Endodermal cell (in vitro differentiated cells): ENCODE data around the gene IRF2BPL. TPM values are rescaled to one million over a fixed set of nuclear protein-coding genes. Genes with fewer than 3 reads are reported as not detected.

Experiments used
- DNase-seq: peaks from one replicate; pipeline ENCODE4 v3.0.0-alpha.2; 2017
- H3K27ac ChIP-seq: 2 replicates; pipeline ENCODE4 v1.5.1; 2013; ENCODE audit warnings: mild to moderate bottlenecking, low read depth, low read length, moderate library complexity
- H3K27me3 ChIP-seq: 2 replicates; pipeline ENCODE4 v1.6.1; 2013; ENCODE audit warnings: mild to moderate bottlenecking, low read length, moderate library complexity; ENCODE audit not compliant: insufficient read depth, control insufficient read depth, poor library complexity, severe bottlenecking
- H3K36me3 ChIP-seq: 2 replicates; pipeline ENCODE4 v1.7.0; 2013; ENCODE audit warnings: mild to moderate bottlenecking, low read length, moderate library complexity; ENCODE audit not compliant: control insufficient read depth, insufficient read depth
- H3K4me1 ChIP-seq: one replicate; pipeline ENCODE4 v1.7.0; 2013; ENCODE audit warnings: low read length; ENCODE audit not compliant: control insufficient read depth, insufficient read depth
- H3K4me3 ChIP-seq: 2 replicates; pipeline ENCODE4 v1.5.1; 2013; ENCODE audit warnings: mild to moderate bottlenecking, low read length, moderate library complexity
- H3K9ac ChIP-seq: 2 replicates; pipeline ENCODE4 v1.6.1; 2013; ENCODE audit warnings: mild to moderate bottlenecking, low read length, moderate library complexity; ENCODE audit not compliant: poor library complexity, severe bottlenecking; ENCODE audit errors: extremely low read depth
- H3K9me3 ChIP-seq: 2 replicates; pipeline ENCODE4 v1.6.1; 2013; ENCODE audit warnings: mild to moderate bottlenecking, low read length, moderate library complexity; ENCODE audit not compliant: control insufficient read depth
- H3K27ac Mint-ChIP-seq: 2 replicates; pipeline ENCODE4 v1.8.0; 2020; ENCODE audit warnings: mixed read lengths
- H3K27me3 Mint-ChIP-seq: 2 replicates; pipeline ENCODE4 v1.8.0; 2021; ENCODE audit warnings: mild to moderate bottlenecking, mixed read lengths; ENCODE audit not compliant: insufficient read depth
- H3K36me3 Mint-ChIP-seq: 2 replicates; pipeline ENCODE4 v1.8.0; 2020; ENCODE audit warnings: low read depth, mixed read lengths
- H3K4me1 Mint-ChIP-seq: 2 replicates; pipeline ENCODE4 v1.8.0; 2020; ENCODE audit warnings: mixed read lengths
- H3K4me3 Mint-ChIP-seq: 2 replicates; pipeline ENCODE4 v1.8.0; 2020; ENCODE audit warnings: mild to moderate bottlenecking, moderate library complexity, mixed read lengths
- H3K9me3 Mint-ChIP-seq: 2 replicates; pipeline ENCODE4 v1.8.0; 2020; ENCODE audit warnings: mild to moderate bottlenecking, mixed read lengths
- CTCF ChIP-seq: fragments of 200-600 bp; sonication (generic); conservative IDR thresholded peaks from 2 replicates; pipeline ENCODE4 v1.5.0; 2021; ENCODE audit warnings: antibody characterized with exemption, mild to moderate bottlenecking
- WGBS, 2 experiments: methylation state at CpG; one replicate each; pipeline versions ENCODE4 v1.1.5 to v1.1.7; 2013; ENCODE audit warnings: missing lambda C conversion rate in 2 of 2, mixed read lengths in 1 of 2; ENCODE audit not compliant: insufficient coverage in 1 of 2, insufficient read length in 1 of 2; 5-methylcytosine and 5-hydroxymethylcytosine counted together
- total RNA-seq, 2 donors: library from RNA; stranded (reverse); fragmentation: NEBNext Ultra II Directional in 1 of 2; extraction: Animal tissue kit (Norgen Biotek cat#: 25700) in 1 of 2; gene quantifications; 2 replicates in 1 of 2; 3 replicates in 1 of 2; pipeline ENCODE4 v1.2.1, GENCODE V29; 2021

The IRF2BPL gene
- total RNA-seq, 2 donors from 2014 or later = 34.2 to 44.3 TPM

- no peak overlapping the region for H3K4me3 ChIP-seq
- H3K27ac ChIP-seq = no peak overlapping the region
- H3K9ac ChIP-seq = no peak overlapping the region
- H3K27ac Mint-ChIP-seq = no peak overlapping the region
- H3K36me3 ChIP-seq = no peaks in the 10 kb centered on the region
- peaks cover 4% of the 10 kb centered on the region for H3K4me1 Mint-ChIP-seq
- no peak for TF ChIP-seq CTCF
- no peaks in the 10 kb centered on the region for H3K27me3 ChIP-seq
- H3K9me3 ChIP-seq = peaks cover 3% of the 10 kb centered on the region
- no peaks in the 10 kb centered on the region for H3K4me1 ChIP-seq
- H3K27me3 Mint-ChIP-seq = peaks cover 7% of the 10 kb centered on the region
- 73 to 80% methylated on average over 7 to 11 of the region's 11 CpGs for WGBS, 2 experiments
- no peaks in the 10 kb centered on the region for H3K36me3 Mint-ChIP-seq
- H3K4me3 Mint-ChIP-seq = no peak overlapping the region
- DNase-seq = no peak
- H3K9me3 Mint-ChIP-seq = peaks cover 5% of the 10 kb centered on the region
These were observed 22.6 kb upstream of the IRF2BPL start for GRCh38 chr14:77051116-77051515.

DNA sequence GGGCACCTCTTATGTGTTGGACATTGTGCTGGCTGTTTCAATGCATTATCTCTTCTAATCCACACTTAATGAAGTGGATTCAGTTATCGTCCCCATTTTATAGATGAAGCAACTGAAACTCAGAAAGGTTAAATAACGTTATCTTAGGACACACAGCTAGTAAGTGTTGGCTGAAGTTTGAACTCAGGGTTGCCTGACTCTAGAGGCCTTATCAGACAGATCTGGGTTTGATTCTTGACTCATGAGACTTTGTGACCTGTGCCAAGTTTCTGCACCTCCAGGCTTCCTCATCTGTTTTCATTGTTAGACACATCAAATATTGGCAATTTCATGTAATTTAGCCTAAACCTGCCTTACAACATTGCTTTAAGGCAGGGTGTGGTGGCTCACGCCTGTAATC, 18.2 kb upstream of the IRF2BPL start:
- Mint-ChIP-seq H3K27ac (no peak overlapping the region), H3K4me1 (peaks cover 32% of the 10 kb centered on the region), H3K4me3 (no peak overlapping the region), H3K27me3 (peaks cover 5% of the 10 kb centered on the region), H3K9me3 (no peaks in the 10 kb centered on the region), H3K36me3 (no peaks in the 10 kb centered on the region)
- no peak overlapping the region for H3K9ac ChIP-seq
- H3K4me1 ChIP-seq = peaks cover 26% of the 10 kb centered on the region
- no peak overlapping the region for H3K27ac ChIP-seq
- WGBS, 2 experiments = 86 to 94% methylated on average over 3 of the region's 3 CpGs
- H3K27me3 ChIP-seq = no peaks in the 10 kb centered on the region
- H3K36me3 ChIP-seq = no peaks in the 10 kb centered on the region
- no peaks in the 10 kb centered on the region for H3K9me3 ChIP-seq
- no peak for TF ChIP-seq CTCF
- H3K4me3 ChIP-seq = no peak overlapping the region
- no peak for DNase-seq

- no peak for TF ChIP-seq CTCF
- no peaks in the 10 kb centered on the region for H3K27me3 ChIP-seq
- 79 to 89% methylated on average over 3 to 9 of the region's 9 CpGs for WGBS, 2 experiments
- Mint-ChIP-seq H3K4me3 (no peak overlapping the region), H3K36me3 (no peaks in the 10 kb centered on the region), H3K9me3 (no peaks in the 10 kb centered on the region), H3K27me3 (peaks cover 5% of the 10 kb centered on the region), H3K4me1 (peaks cover 44% of the 10 kb centered on the region), H3K27ac (no peak overlapping the region)
- no peak overlapping the region for H3K27ac ChIP-seq
- H3K9me3 ChIP-seq = no peaks in the 10 kb centered on the region
- H3K4me1 ChIP-seq = peaks cover 29% of the 10 kb centered on the region
- no peak for DNase-seq
- no peaks in the 10 kb centered on the region for H3K36me3 ChIP-seq
- H3K4me3 ChIP-seq = no peak overlapping the region
- H3K9ac ChIP-seq = no peak overlapping the region
These were observed 17.0 kb upstream of the IRF2BPL start for GRCh38 chr14:77045238-77046162.
